Mucosa of stomach (tissue), 1 donor: ENCODE results near the gene EDEM1.

Source experiments
- H3K27me3 ChIP-seq: one replicate; pipeline ENCODE4 v1.7.0; 2013; ENCODE audit warnings: mild to moderate bottlenecking, low read length; ENCODE audit not compliant: control insufficient read depth, insufficient read depth
- H3K36me3 ChIP-seq: one replicate; pipeline ENCODE4 v1.7.0; 2013; ENCODE audit warnings: low read length; ENCODE audit not compliant: control insufficient read depth, insufficient read depth
- H3K4me1 ChIP-seq: one replicate; pipeline ENCODE4 v1.7.0; 2013; ENCODE audit warnings: mild to moderate bottlenecking, low read length; ENCODE audit not compliant: control insufficient read depth, insufficient read depth
- H3K4me3 ChIP-seq: one replicate; pipeline ENCODE4 v1.7.0; 2013; ENCODE audit warnings: low read length
- H3K9ac ChIP-seq: one replicate; pipeline ENCODE4 v1.7.0; 2013; ENCODE audit warnings: mild to moderate bottlenecking, low read length, moderate library complexity
- H3K9me3 ChIP-seq: one replicate; pipeline ENCODE4 v1.7.0; 2013; ENCODE audit warnings: mild to moderate bottlenecking, low read length, moderate library complexity; ENCODE audit not compliant: control insufficient read depth
- donor health status: Pancreatic carcinoma.

EDEM1 gene

GRCh38 chr3:5213574-5213966, 26.1 kb downstream of the EDEM1 start:
- H3K36me3 ChIP-seq, result peaks cover 26% of the 10 kb centered on the region

GRCh38 chr3:5214352-5214751, 26.8 kb downstream of the EDEM1 start:
- no peaks in the 10 kb centered on the region for H3K9me3 ChIP-seq
- peaks cover 26% of the 10 kb centered on the region for H3K36me3 ChIP-seq
- no peak overlapping the region for H3K9ac ChIP-seq
- no peak overlapping the region for H3K4me3 ChIP-seq
- H3K4me1 ChIP-seq, result peaks cover 16% of the 10 kb centered on the region
- H3K27me3 ChIP-seq, result no peaks in the 10 kb centered on the region

More at GRCh38 chr3:5213574-5213966, 26.1 kb downstream of the EDEM1 start:
- no peaks in the 10 kb centered on the region for H3K27me3 ChIP-seq
- no peaks in the 10 kb centered on the region for H3K9me3 ChIP-seq
- peaks cover 16% of the 10 kb centered on the region for H3K4me1 ChIP-seq
- no peak overlapping the region for H3K4me3 ChIP-seq
- no peak overlapping the region for H3K9ac ChIP-seq

DNA sequence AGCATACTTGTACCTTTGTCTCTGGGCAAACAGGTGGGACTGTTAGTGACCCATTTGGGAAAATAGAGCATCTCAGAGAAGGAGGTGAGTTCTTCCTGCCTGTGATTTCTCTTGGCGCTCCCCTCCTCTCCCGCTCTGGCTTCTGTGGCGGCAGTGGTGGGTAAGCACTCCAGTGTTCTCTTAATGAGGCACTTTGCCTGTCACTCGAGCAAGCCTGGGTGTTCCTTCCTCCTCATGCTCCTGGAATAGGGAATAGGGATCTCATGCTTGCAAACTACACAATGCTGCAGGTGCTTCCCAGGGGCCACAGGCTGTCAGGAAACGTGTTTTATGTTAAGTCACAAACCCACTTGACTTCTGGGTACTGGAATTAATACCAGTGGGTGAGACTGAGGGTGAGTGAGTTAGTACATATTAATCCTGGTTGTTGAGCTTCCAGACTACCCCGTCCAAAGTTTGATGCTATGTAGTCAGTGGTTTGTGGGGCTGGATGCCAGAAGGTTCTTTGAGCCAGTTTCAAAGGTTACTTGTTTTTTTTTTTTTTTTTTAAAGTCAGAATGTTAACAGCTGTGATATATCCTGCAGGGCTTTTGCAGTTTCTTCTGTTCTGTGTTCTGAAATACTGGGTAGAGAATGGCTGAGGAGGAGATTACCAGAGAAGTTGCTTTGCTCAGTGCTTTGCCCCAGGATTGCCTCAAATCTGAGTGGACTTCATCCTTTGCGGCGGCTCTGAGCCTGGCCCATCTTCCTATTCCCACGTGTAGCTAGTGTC, 30.5 kb downstream of the EDEM1 start:
- H3K27me3 ChIP-seq, result no peaks in the 10 kb centered on the region
- H3K36me3 ChIP-seq, result peaks cover 14% of the 10 kb centered on the region
- no peak overlapping the region for H3K9ac ChIP-seq

DNA sequence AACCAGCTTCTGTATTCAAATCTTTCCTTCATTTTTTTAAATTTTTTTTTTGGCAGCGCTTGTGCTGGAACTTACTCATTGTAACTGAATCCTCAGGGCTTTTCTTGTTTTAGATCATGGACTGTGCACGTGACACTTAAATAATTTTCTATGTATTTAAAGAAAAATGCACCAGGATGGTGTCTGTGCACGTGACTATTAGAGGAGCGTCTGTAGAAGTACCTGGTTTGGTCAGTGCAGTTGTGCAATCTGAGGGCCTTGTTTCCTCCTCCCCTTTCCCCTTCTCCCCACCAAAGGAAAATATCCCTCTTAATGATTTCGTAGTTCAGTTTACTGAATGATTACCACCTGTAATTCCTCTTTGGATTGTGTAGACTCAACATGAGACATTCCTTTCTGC, 31.3 kb downstream of the EDEM1 start:
- Histone ChIP-seq H3K27me3 (no peaks in the 10 kb centered on the region), H3K4me1 (no peaks in the 10 kb centered on the region), H3K36me3 (peaks cover 12% of the 10 kb centered on the region), H3K4me3 (no peak overlapping the region), H3K9ac (no peak overlapping the region), H3K9me3 (no peaks in the 10 kb centered on the region)

More for the DNA sequence above, 30.5 kb downstream of the EDEM1 start:
- Histone ChIP-seq H3K4me3 (no peak overlapping the region), H3K9me3 (no peaks in the 10 kb centered on the region), H3K4me1 (no peaks in the 10 kb centered on the region)

DNA sequence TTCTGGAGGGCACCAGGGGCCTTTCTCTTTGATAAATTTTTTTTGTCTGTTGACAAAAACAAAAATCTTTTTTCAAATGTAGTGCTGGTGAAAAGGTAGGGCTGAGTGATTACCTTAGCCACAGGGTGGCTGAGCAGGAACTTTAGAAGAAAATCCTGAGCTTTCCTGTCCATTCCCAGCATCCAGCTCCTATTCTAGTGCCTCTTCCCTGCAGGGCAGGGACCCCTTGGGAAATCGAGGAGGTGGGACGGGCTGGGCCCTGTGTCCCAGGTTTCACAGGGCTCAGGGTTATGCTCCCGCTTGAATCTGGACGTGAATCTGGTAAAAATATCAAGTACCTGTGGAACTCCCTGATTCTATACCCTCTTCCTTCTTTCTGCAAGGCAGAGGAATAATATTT, 31.7 kb downstream of the EDEM1 start:
- no peaks in the 10 kb centered on the region for H3K27me3 ChIP-seq
- no peak overlapping the region for H3K4me3 ChIP-seq
- no peaks in the 10 kb centered on the region for H3K9me3 ChIP-seq
- no peak overlapping the region for H3K9ac ChIP-seq
- H3K36me3 ChIP-seq, result peaks cover 8% of the 10 kb centered on the region
- no peaks in the 10 kb centered on the region for H3K4me1 ChIP-seq

GRCh38 chr3:5220193-5220592, 32.7 kb downstream of the EDEM1 start:
- H3K36me3 ChIP-seq, result no peaks in the 10 kb centered on the region
- no peaks in the 10 kb centered on the region for H3K27me3 ChIP-seq
- H3K9me3 ChIP-seq, result no peaks in the 10 kb centered on the region
- no peak overlapping the region for H3K9ac ChIP-seq
- no peak overlapping the region for H3K4me3 ChIP-seq
- no peaks in the 10 kb centered on the region for H3K4me1 ChIP-seq

DNA sequence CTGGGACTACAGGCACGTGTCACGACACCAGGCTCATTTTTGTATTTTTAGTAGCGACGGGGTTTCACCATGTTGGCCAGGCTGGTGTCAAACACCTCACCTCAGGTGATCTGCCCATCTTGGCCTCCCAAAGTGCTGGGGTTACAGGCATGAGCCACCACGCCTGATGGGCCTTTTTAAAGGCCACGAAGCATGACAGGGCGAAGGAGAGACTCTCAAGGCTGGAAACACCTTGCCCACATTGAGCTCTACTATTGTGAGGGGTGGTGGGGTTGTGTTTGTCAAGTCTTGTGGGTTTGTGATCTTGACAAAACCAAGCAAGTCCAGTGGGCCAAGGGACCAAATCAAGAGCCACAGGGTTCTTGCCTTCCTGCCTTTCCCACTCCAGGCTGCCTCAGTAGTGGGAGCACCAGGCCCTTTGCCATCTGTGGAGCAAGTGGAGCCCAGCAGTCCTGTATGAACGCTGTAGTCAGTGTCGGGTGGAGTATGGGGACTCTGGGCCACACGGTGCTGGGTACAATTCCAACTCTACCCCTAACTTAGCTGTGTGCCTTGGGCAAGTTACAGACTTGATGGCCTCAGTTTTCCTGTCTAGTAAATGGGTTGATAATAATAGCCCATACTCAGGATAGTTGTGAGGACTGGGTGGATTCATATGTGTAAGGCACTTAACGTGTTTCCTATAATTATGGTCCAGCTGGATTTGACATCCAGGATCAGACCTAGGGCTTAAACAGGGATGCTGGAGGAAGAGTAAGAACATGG, 33.3 kb downstream of the EDEM1 start:
- H3K4me3 ChIP-seq, result no peak overlapping the region
- no peaks in the 10 kb centered on the region for H3K4me1 ChIP-seq
- no peak overlapping the region for H3K9ac ChIP-seq
- H3K27me3 ChIP-seq, result no peaks in the 10 kb centered on the region
- no peaks in the 10 kb centered on the region for H3K36me3 ChIP-seq
- H3K9me3 ChIP-seq, result no peaks in the 10 kb centered on the region

- Histone ChIP-seq H3K36me3 (no peaks in the 10 kb centered on the region), H3K27me3 (no peaks in the 10 kb centered on the region), H3K9ac (no peak overlapping the region), H3K4me1 (no peaks in the 10 kb centered on the region), H3K9me3 (no peaks in the 10 kb centered on the region), H3K4me3 (no peak overlapping the region)
These were observed 34.2 kb downstream of the EDEM1 start for GRCh38 chr3:5221701-5222100.

GRCh38 chr3:5222283-5223005, 34.9 kb downstream of the EDEM1 start:
- Histone ChIP-seq H3K4me1 (no peaks in the 10 kb centered on the region), H3K36me3 (no peaks in the 10 kb centered on the region), H3K4me3 (no peak overlapping the region), H3K9me3 (no peaks in the 10 kb centered on the region), H3K27me3 (no peaks in the 10 kb centered on the region), H3K9ac (no peak overlapping the region)

DNA sequence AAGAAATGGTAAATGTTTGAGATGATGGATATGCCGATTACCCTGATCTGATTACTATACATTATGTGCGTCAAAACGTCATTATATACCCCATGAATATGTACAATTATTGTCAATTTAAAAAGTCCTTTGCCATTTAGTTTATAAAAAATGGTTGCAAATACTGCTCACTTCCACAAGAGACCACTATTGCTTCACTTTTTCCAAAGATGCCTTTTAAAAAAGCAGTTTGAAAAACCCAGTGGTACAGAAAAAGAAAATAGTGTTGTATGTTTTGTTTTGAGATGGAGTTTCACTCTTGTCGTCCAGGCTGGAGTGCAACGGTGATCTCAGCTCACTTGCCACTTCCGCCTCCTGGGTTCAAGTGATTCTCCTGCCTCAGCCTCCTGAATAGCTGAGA, 39.3 kb downstream of the EDEM1 start:
- no peaks in the 10 kb centered on the region for H3K9me3 ChIP-seq
- no peaks in the 10 kb centered on the region for H3K4me1 ChIP-seq

DNA sequence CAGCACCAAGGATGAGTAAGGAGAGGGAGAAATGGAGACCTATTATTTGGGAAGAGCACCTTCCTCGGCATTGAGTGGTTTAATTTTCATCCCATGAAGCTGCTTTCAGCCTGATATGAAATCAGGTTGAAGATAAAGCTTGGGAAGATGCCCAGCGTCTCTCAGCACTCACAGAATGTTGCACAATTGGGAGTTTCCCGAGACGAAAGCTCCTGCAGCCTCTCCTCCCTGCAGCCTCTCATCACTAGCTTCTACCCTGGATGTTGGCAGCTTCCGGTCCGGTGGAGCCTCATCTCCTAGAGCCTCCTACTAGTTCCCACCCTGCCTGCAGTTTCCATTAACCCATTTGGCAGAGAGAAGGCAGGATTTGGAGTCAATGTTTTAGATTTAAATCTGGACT, 40.3 kb downstream of the EDEM1 start:
- H3K9ac ChIP-seq, result no peak overlapping the region
- H3K4me3 ChIP-seq, result no peak overlapping the region
- H3K9me3 ChIP-seq, result no peaks in the 10 kb centered on the region
- no peaks in the 10 kb centered on the region for H3K4me1 ChIP-seq
- H3K36me3 ChIP-seq, result no peaks in the 10 kb centered on the region
- H3K27me3 ChIP-seq, result no peaks in the 10 kb centered on the region

More for the DNA sequence above, 39.3 kb downstream of the EDEM1 start:
- H3K36me3 ChIP-seq, result no peaks in the 10 kb centered on the region
- H3K27me3 ChIP-seq, result no peaks in the 10 kb centered on the region
- no peak overlapping the region for H3K9ac ChIP-seq
- H3K4me3 ChIP-seq, result no peak overlapping the region

DNA sequence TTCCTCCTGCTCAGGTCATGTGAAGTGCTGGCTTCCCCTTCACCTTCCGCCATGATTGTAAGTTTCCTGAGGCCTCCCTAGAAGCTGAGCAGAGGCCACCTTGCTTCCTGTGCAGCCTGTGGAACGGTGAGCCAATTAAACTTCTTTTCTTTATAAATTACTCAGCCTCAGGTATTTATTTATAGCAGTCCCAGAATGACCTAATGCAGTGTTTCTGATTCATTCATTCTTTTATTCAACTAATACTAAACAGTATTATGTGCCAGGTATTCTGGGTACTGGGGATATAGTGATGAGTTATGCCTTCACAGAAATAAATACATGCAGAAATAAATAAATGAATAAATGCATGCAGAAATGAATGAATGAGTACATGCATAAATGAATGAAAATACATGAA, 41.9 kb downstream of the EDEM1 start:
- no peaks in the 10 kb centered on the region for H3K27me3 ChIP-seq
- no peak overlapping the region for H3K9ac ChIP-seq
- no peaks in the 10 kb centered on the region for H3K9me3 ChIP-seq
- no peak overlapping the region for H3K4me3 ChIP-seq
- no peaks in the 10 kb centered on the region for H3K4me1 ChIP-seq
- no peaks in the 10 kb centered on the region for H3K36me3 ChIP-seq
